Left hindlimb (tissue), 1 donor: ENCODE results near the gene MAP3K12.
A peak's percentile ranks its signal among the peaks of the same experiment; 100 is the strongest.
"Not testable (repeated sequence)": the region's sequence is repeated elsewhere in the genome, so short reads cannot be mapped to it uniquely, and the experiment has no call there.

Experiments
- DNase-seq: peaks from one replicate; pipeline ENCODE4 v3.0.0-alpha.2; 2018

Gene MAP3K12

GRCh38 chr12:53489242-53489864, 9.9 kb downstream of the MAP3K12 start:
- no peak for DNase-seq

GRCh38 chr12:53486736-53487487, 12.3 kb downstream of the MAP3K12 start:
- DNase-seq: no peak

GRCh38 chr12:53485955-53486735, 13.1 kb downstream of the MAP3K12 start:
- DNase-seq: peak; percentile 30

GRCh38 chr12:53484686-53485575, 14.3 kb downstream of the MAP3K12 start:
- DNase-seq: peak; percentile 24

GRCh38 chr12:53483979-53484377, 15.3 kb downstream of the MAP3K12 start:
- peak; percentile 28 for DNase-seq

- peak; percentile 29 for DNase-seq
Observed at GRCh38 chr12:53483225-53483978, 15.9 kb downstream of the MAP3K12 start.

GRCh38 chr12:53482626-53483168, 16.6 kb downstream of the MAP3K12 start:
- DNase-seq: peak; percentile 37

- DNase-seq: no peak
Observed at GRCh38 chr12:53481939-53482586, 17.2 kb downstream of the MAP3K12 start.

GRCh38 chr12:53481458-53481857, 17.8 kb downstream of the MAP3K12 start:
- DNase-seq: not testable (repeated sequence)

- no peak for DNase-seq
Observed at GRCh38 chr12:53480491-53481442, 18.5 kb downstream of the MAP3K12 start.

GRCh38 chr12:53479331-53479730, 19.9 kb downstream of the MAP3K12 start:
- no peak for DNase-seq

- no peak for DNase-seq
Observed at GRCh38 chr12:53478865-53479264, 20.4 kb downstream of the MAP3K12 start.

- DNase-seq: no peak
Observed at GRCh38 chr12:53476769-53477209, 22.5 kb downstream of the MAP3K12 start.

GRCh38 chr12:53474819-53475218, 24.4 kb downstream of the MAP3K12 start:
- no peak for DNase-seq

- no peak for DNase-seq
Observed at GRCh38 chr12:53474077-53474476, 25.2 kb downstream of the MAP3K12 start.

GRCh38 chr12:53472056-53472582, 27.1 kb downstream of the MAP3K12 start:
- DNase-seq: no peak

- no peak for DNase-seq
Observed at GRCh38 chr12:53468282-53468681, 31.0 kb downstream of the MAP3K12 start.

GRCh38 chr12:53467880-53468279, 31.4 kb downstream of the MAP3K12 start:
- no peak for DNase-seq

- DNase-seq: no peak
Observed at GRCh38 chr12:53467082-53467481, 32.2 kb downstream of the MAP3K12 start.
